ENCODE results near the gene MAGEA4.

Gene MAGEA4

GRCh38 chrX:151966236-151966635, 53.5 kb downstream of the MAGEA4 start:
- TF ChIP-seq, protein P1, sequence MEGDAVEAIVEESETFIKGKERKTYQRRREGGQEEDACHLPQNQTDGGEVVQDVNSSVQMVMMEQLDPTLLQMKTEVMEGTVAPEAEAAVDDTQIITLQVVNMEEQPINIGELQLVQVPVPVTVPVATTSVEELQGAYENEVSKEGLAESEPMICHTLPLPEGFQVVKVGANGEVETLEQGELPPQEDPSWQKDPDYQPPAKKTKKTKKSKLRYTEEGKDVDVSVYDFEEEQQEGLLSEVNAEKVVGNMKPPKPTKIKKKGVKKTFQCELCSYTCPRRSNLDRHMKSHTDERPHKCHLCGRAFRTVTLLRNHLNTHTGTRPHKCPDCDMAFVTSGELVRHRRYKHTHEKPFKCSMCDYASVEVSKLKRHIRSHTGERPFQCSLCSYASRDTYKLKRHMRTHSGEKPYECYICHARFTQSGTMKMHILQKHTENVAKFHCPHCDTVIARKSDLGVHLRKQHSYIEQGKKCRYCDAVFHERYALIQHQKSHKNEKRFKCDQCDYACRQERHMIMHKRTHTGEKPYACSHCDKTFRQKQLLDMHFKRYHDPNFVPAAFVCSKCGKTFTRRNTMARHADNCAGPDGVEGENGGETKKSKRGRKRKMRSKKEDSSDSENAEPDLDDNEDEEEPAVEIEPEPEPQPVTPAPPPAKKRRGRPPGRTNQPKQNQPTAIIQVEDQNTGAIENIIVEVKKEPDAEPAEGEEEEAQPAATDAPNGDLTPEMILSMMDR (IDR thresholded peaks at IDR 0.05; ENCODE audit: low read depth, low read length, poor library complexity, severe bottlenecking), result no peak
- no peak for TF ChIP-seq EZH2phosphoT487 (IDR thresholded peaks at IDR 0.05; ENCODE audit: borderline replicate concordance, low read length)
- H3K27me3 ChIP-seq (ENCODE audit: control insufficient read depth, low read length), result no peaks in the 10 kb centered on the region
- no peaks in the 10 kb centered on the region for H3K36me3 ChIP-seq (ENCODE audit: control insufficient read depth, low read length)
- H3K4me2 ChIP-seq (ENCODE audit: low read length), result no peak overlapping the region
- no peak overlapping the region for H3K4me3 ChIP-seq (ENCODE audit: low read length)
- H3K27ac ChIP-seq (ENCODE audit: low read depth, low read length), result no peak overlapping the region
- no peaks in the 10 kb centered on the region for H3K79me2 ChIP-seq (ENCODE audit: control insufficient read depth, low read length)
- H3K9me2 ChIP-seq (replicated peaks; ENCODE audit: control insufficient read depth, low read length), result no peaks in the 10 kb centered on the region
- no peaks in the 10 kb centered on the region for H3K9me3 ChIP-seq (ENCODE audit: control insufficient read depth, insufficient read depth, low read length)
- H3K4me1 ChIP-seq (ENCODE audit: control insufficient read depth, low read length), result no peaks in the 10 kb centered on the region
- no peaks in the 10 kb centered on the region for H4K20me1 ChIP-seq (ENCODE audit: control insufficient read depth, insufficient read depth, low read depth, low read length)
- H3F3A ChIP-seq (ENCODE audit: control insufficient read depth, insufficient read depth), result no peaks in the 10 kb centered on the region

DNA sequence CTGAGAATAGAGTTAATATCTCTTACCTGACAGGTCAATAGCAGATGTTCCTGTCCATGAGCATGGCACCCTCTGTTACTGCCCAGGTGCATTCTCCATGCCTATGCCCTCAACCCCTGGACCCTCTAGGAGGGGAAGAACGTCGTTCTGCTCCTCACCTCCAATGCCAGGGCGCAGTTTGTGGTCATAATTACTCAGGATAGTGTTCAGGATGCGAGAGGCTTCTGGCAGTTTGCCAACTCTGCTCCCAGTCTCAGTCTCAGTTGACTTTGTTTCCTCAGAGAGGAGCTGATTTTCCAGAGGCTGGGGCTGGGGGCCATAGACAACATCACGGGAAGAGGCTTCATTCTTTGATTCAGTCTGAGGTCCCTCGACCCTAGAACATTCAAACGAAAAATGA, 57.3 kb downstream of the MAGEA4 start:
- TF ChIP-seq EZH2phosphoT487 (IDR thresholded peaks at IDR 0.05; ENCODE audit: borderline replicate concordance, low read length), result no peak
- TF ChIP-seq, protein P1 (IDR thresholded peaks at IDR 0.05; ENCODE audit: low read depth, low read length, poor library complexity, severe bottlenecking), result no peak
- Histone ChIP-seq H3K9me3 (ENCODE audit: control insufficient read depth, insufficient read depth, low read length) (no peaks in the 10 kb centered on the region), H3K4me1 (ENCODE audit: control insufficient read depth, low read length) (no peaks in the 10 kb centered on the region), H3K4me2 (ENCODE audit: low read length) (no peak overlapping the region), H3K27ac (ENCODE audit: low read depth, low read length) (no peak overlapping the region), H3K36me3 (ENCODE audit: control insufficient read depth, low read length) (no peaks in the 10 kb centered on the region), H4K20me1 (ENCODE audit: control insufficient read depth, insufficient read depth, low read depth, low read length) (no peaks in the 10 kb centered on the region), H3K9me2 (replicated peaks; ENCODE audit: control insufficient read depth, low read length) (no peaks in the 10 kb centered on the region), H3K27me3 (ENCODE audit: control insufficient read depth, low read length) (no peaks in the 10 kb centered on the region), H3F3A (ENCODE audit: control insufficient read depth, insufficient read depth) (no peaks in the 10 kb centered on the region), H3K4me3 (ENCODE audit: low read length) (no peak overlapping the region), H3K79me2 (ENCODE audit: control insufficient read depth, low read length) (no peaks in the 10 kb centered on the region)

DNA sequence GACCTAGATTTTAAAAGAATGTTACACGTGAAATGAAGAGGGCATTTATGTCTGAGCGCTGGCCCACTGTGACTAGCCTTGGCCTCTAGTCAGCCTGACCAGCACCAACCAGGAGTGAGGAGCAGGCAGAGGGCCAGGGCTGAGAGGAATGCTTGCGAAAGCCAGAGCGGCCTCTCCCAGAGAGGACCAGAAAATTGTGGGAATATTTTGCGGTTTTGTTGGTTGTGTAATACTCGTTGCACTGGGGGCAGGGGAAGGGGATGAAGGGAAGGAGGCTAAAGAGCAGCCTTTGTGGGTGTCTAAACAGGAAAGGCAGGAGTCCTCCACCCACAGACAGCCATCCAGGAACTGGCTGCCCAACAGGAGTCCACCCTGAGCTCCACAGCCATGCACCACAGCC, 58.0 kb downstream of the MAGEA4 start:
- Histone ChIP-seq H3K4me3 (ENCODE audit: low read length) (no peak overlapping the region), H3K4me1 (ENCODE audit: control insufficient read depth, low read length) (no peaks in the 10 kb centered on the region), H3K79me2 (ENCODE audit: control insufficient read depth, low read length) (no peaks in the 10 kb centered on the region), H4K20me1 (ENCODE audit: control insufficient read depth, insufficient read depth, low read depth, low read length) (no peaks in the 10 kb centered on the region), H3K27ac (ENCODE audit: low read depth, low read length) (no peak overlapping the region), H3K4me2 (ENCODE audit: low read length) (no peak overlapping the region), H3K9me3 (ENCODE audit: control insufficient read depth, insufficient read depth, low read length) (no peaks in the 10 kb centered on the region), H3K27me3 (ENCODE audit: control insufficient read depth, low read length) (no peaks in the 10 kb centered on the region), H3K36me3 (ENCODE audit: control insufficient read depth, low read length) (no peaks in the 10 kb centered on the region), H3K9me2 (replicated peaks; ENCODE audit: control insufficient read depth, low read length) (no peaks in the 10 kb centered on the region), H3F3A (ENCODE audit: control insufficient read depth, insufficient read depth) (no peaks in the 10 kb centered on the region)
- no peak for TF ChIP-seq EZH2phosphoT487 (IDR thresholded peaks at IDR 0.05; ENCODE audit: borderline replicate concordance, low read length)
- TF ChIP-seq, protein P1 (IDR thresholded peaks at IDR 0.05; ENCODE audit: low read depth, low read length, poor library complexity, severe bottlenecking), result no peak
